ENCODE results near the gene OS9.

Gene OS9

DNA sequence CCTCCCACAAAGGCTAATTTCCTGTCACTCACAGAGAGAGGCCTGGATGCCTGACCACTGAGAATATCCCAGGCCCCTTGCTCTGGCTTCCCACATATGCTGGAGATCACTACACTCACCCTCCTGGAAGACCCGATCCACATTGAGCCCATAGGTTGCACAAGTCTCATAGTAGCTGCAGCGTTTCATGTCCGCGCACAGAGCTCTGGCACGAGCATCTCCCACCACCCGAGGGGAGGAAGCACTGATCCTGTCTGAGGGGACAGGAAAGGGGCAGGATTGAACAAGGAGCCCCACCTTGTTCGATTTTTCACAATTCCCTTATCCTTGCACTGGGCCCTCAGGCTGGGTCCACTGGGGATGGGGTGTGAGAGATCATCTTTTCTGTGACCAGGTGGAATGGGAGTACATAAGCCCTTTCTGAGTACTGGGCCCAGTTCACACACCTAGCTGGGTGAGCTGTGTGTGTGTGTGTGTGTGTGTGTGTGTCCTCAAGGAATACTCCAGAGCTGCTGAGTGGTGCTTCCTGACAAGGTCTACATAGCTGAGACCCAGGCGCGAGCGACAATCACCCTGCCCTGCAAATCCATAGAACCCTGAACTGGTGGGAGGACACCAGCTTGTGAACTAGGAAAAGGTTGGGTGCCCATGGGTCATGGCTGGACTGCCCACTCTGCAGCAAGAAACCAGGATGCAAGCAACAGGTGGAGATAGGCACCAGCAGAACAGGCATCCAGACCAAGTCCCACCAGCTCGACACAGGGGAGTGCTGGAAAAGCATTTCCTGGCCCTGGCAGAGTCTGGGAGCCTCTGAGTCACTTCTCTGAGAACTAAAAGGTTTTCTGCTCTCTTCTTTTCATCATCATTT lies 39.0 kb downstream of the OS9 start:
- no peak for DNase-seq
- no peaks in the 10 kb centered on the region for H3K9me3 ChIP-seq (ENCODE audit: insufficient read depth, low read length, severe bottlenecking)
- H3K4me1 ChIP-seq (ENCODE audit: insufficient read depth, low read length) = no peaks in the 10 kb centered on the region
- no peaks in the 10 kb centered on the region for H3K27me3 ChIP-seq (ENCODE audit: insufficient read depth, low read length, poor library complexity)
- no peak for ATAC-seq (ENCODE audit: insufficient read depth, low read depth)
- TF ChIP-seq, protein P1, sequence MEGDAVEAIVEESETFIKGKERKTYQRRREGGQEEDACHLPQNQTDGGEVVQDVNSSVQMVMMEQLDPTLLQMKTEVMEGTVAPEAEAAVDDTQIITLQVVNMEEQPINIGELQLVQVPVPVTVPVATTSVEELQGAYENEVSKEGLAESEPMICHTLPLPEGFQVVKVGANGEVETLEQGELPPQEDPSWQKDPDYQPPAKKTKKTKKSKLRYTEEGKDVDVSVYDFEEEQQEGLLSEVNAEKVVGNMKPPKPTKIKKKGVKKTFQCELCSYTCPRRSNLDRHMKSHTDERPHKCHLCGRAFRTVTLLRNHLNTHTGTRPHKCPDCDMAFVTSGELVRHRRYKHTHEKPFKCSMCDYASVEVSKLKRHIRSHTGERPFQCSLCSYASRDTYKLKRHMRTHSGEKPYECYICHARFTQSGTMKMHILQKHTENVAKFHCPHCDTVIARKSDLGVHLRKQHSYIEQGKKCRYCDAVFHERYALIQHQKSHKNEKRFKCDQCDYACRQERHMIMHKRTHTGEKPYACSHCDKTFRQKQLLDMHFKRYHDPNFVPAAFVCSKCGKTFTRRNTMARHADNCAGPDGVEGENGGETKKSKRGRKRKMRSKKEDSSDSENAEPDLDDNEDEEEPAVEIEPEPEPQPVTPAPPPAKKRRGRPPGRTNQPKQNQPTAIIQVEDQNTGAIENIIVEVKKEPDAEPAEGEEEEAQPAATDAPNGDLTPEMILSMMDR (IDR thresholded peaks at IDR 0.05; ENCODE audit: borderline replicate concordance, extremely low read depth, low read length, poor library complexity, severe bottlenecking) = no peak
- TF ChIP-seq EZH2 (IDR thresholded peaks at IDR 0.05; ENCODE audit: borderline replicate concordance, low read depth, low read length, severe bottlenecking) = no peak
- no peak overlapping the region for H3K4me3 ChIP-seq (ENCODE audit: low read depth in 1 of 2, low read length in 2 of 2)
- no peak overlapping the region for H2AFZ ChIP-seq (ENCODE audit: low read depth, low read length)
- peaks cover 65% of the 10 kb centered on the region for H3K36me3 ChIP-seq (ENCODE audit: insufficient read depth, low read length)
- peaks cover 4% of the 10 kb centered on the region; the same call in 1 of the 2 replicates for H4K20me1 ChIP-seq (ENCODE audit: insufficient read depth, low read length)
- H3K79me2 ChIP-seq (ENCODE audit: insufficient read depth, low read length) = 0 out of 2 replicates have a peak, but pooled peaks cover 2% of the 10 kb centered on the region
- no peak overlapping the region for H3K4me2 ChIP-seq (ENCODE audit: insufficient read depth, low read length)
- no peak overlapping the region; the same call in 1 of the 2 replicates for H3K27ac ChIP-seq (ENCODE audit: low read length)
- H3K9ac ChIP-seq (ENCODE audit: low read depth, low read length) = no peak overlapping the region

DNA sequence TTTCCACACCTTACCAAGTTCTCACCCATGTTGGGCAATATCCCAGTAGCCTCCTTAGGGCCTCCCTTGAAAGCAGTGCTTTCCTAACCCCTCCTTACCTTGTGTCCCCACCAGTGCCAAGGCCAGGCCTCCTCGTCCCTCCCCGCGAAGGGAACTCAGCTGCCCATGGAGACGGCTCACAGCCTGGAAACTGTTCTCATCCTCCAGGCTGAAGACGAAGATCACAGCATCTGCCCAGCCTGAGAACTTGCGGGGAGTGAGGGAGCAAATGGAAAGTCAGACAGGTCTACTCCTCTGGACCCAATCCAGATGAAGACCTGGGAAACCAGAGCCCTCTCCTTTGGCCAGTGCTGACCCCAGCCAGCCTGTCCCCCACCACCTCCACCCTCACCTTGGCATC lies 40.0 kb downstream of the OS9 start:
- TF ChIP-seq, protein P1 (IDR thresholded peaks at IDR 0.05; ENCODE audit: borderline replicate concordance, extremely low read depth, low read length, poor library complexity, severe bottlenecking) = no peak
- no peak for TF ChIP-seq EZH2 (IDR thresholded peaks at IDR 0.05; ENCODE audit: borderline replicate concordance, low read depth, low read length, severe bottlenecking)
- no peak for DNase-seq
- Histone ChIP-seq H3K9ac (ENCODE audit: low read depth, low read length) (no peak overlapping the region), H4K20me1 (ENCODE audit: insufficient read depth, low read length) (peaks cover 5% of the 10 kb centered on the region), H3K79me2 (ENCODE audit: insufficient read depth, low read length) (peaks cover 2% of the 10 kb centered on the region), H2AFZ (ENCODE audit: low read depth, low read length) (no peak overlapping the region), H3K36me3 (ENCODE audit: insufficient read depth, low read length) (peaks cover 65% of the 10 kb centered on the region), H3K4me1 (ENCODE audit: insufficient read depth, low read length) (peaks cover 1% of the 10 kb centered on the region; the same call in 1 of the 2 replicates), H3K4me2 (ENCODE audit: insufficient read depth, low read length) (no peak overlapping the region), H3K27me3 (ENCODE audit: insufficient read depth, low read length, poor library complexity) (no peaks in the 10 kb centered on the region), H3K4me3 (ENCODE audit: low read depth in 1 of 2, low read length in 2 of 2) (no peak overlapping the region), H3K27ac (ENCODE audit: low read length) (no peak overlapping the region), H3K9me3 (ENCODE audit: insufficient read depth, low read length, severe bottlenecking) (no peaks in the 10 kb centered on the region)
- no peak for ATAC-seq (ENCODE audit: insufficient read depth, low read depth)

DNA sequence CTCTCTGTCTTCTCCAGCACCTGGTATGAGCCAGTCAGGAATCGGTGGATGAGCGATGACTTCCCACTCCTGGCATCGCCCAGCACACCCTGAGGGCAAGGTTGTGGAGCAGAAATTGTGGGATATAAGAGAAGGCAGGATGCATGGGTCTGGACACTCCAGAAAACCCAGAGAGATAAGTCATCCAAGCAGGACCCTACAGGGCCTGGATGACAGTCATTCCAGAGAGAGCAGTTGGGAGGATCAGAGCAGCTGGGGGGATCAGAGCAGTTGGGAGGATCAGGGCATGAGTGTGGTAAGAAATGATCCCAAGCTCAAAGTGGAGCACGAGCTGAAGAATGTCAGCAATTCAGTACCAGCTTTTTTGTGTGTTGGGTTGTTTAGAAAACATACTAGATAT lies 40.7 kb downstream of the OS9 start:
- Histone ChIP-seq H3K9ac (ENCODE audit: low read depth, low read length) (no peak overlapping the region), H3K9me3 (ENCODE audit: insufficient read depth, low read length, severe bottlenecking) (no peaks in the 10 kb centered on the region), H3K27me3 (ENCODE audit: insufficient read depth, low read length, poor library complexity) (no peaks in the 10 kb centered on the region), H3K27ac (ENCODE audit: low read length) (no peak overlapping the region), H3K79me2 (ENCODE audit: insufficient read depth, low read length) (peaks cover 9% of the 10 kb centered on the region), H3K36me3 (ENCODE audit: insufficient read depth, low read length) (peaks cover 62% of the 10 kb centered on the region), H3K4me3 (ENCODE audit: low read depth in 1 of 2, low read length in 2 of 2) (no peak overlapping the region), H3K4me1 (ENCODE audit: insufficient read depth, low read length) (peaks cover 8% of the 10 kb centered on the region), H3K4me2 (ENCODE audit: insufficient read depth, low read length) (no peak overlapping the region), H2AFZ (ENCODE audit: low read depth, low read length) (no peak overlapping the region), H4K20me1 (ENCODE audit: insufficient read depth, low read length) (peaks cover 12% of the 10 kb centered on the region)
- DNase-seq = no peak
- TF ChIP-seq, protein P1 (IDR thresholded peaks at IDR 0.05; ENCODE audit: borderline replicate concordance, extremely low read depth, low read length, poor library complexity, severe bottlenecking) = no peak
- no peak for TF ChIP-seq EZH2 (IDR thresholded peaks at IDR 0.05; ENCODE audit: borderline replicate concordance, low read depth, low read length, severe bottlenecking)
- no peak for ATAC-seq (ENCODE audit: insufficient read depth, low read depth)

Measured in DND-41 (cell line).